Measurements from ENCODE around the gene IFI27L2. TPM values are rescaled to one million over a fixed set of nuclear protein-coding genes. Genes with fewer than 3 reads are reported as not detected.

Gene IFI27L2
- total and polyA plus RNA-seq, 2 experiments from 2014 or later: 23.4 to 38.5 TPM

DNA sequence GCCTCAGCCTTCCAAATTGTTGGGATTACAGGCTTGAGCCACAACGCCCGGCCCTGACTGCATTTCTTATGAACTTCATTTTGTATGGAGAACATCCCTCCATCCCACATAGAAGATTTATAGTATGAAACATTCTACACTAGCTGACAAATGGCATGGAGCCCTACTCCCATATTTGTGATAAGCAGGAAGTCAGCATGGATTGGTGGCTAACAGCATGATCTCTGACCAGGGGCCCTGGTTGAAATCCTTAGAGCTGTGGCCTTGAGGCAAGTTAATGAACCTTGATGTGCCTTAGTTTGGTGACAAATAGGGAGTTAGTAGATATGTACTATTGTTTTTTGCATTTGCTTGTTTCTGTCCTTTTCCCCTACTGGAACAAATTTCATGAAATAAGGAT is 36.0 kb downstream of the IFI27L2 start (continued):
- TF ChIP-seq, protein P1, sequence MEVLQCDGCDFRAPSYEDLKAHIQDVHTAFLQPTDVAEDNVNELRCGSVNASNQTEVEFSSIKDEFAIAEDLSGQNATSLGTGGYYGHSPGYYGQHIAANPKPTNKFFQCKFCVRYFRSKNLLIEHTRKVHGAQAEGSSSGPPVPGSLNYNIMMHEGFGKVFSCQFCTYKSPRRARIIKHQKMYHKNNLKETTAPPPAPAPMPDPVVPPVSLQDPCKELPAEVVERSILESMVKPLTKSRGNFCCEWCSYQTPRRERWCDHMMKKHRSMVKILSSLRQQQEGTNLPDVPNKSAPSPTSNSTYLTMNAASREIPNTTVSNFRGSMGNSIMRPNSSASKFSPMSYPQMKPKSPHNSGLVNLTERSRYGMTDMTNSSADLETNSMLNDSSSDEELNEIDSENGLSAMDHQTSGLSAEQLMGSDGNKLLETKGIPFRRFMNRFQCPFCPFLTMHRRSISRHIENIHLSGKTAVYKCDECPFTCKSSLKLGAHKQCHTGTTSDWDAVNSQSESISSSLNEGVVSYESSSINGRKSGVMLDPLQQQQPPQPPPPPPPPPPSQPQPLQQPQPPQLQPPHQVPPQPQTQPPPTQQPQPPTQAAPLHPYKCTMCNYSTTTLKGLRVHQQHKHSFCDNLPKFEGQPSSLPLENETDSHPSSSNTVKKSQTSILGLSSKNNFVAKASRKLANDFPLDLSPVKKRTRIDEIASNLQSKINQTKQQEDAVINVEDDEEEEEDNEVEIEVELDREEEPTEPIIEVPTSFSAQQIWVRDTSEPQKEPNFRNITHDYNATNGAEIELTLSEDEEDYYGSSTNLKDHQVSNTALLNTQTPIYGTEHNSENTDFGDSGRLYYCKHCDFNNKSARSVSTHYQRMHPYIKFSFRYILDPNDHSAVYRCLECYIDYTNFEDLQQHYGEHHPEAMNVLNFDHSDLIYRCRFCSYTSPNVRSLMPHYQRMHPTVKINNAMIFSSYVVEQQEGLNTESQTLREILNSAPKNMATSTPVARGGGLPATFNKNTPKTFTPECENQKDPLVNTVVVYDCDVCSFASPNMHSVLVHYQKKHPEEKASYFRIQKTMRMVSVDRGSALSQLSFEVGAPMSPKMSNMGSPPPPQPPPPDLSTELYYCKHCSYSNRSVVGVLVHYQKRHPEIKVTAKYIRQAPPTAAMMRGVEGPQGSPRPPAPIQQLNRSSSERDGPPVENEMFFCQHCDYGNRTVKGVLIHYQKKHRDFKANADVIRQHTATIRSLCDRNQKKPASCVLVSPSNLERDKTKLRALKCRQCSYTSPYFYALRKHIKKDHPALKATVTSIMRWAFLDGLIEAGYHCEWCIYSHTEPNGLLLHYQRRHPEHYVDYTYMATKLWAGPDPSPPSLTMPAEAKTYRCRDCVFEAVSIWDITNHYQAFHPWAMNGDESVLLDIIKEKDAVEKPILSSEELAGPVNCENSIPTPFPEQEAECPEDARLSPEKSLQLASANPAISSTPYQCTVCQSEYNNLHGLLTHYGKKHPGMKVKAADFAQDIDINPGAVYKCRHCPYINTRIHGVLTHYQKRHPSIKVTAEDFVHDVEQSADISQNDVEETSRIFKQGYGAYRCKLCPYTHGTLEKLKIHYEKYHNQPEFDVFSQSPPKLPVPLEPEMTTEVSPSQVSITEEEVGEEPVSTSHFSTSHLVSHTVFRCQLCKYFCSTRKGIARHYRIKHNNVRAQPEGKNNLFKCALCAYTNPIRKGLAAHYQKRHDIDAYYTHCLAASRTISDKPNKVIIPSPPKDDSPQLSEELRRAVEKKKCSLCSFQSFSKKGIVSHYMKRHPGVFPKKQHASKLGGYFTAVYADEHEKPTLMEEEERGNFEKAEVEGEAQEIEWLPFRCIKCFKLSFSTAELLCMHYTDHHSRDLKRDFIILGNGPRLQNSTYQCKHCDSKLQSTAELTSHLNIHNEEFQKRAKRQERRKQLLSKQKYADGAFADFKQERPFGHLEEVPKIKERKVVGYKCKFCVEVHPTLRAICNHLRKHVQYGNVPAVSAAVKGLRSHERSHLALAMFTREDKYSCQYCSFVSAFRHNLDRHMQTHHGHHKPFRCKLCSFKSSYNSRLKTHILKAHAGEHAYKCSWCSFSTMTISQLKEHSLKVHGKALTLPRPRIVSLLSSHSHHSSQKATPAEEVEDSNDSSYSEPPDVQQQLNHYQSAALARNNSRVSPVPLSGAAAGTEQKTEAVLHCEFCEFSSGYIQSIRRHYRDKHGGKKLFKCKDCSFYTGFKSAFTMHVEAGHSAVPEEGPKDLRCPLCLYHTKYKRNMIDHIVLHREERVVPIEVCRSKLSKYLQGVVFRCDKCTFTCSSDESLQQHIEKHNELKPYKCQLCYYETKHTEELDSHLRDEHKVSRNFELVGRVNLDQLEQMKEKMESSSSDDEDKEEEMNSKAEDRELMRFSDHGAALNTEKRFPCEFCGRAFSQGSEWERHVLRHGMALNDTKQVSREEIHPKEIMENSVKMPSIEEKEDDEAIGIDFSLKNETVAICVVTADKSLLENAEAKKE (CRISPR knock-in tag; IDR thresholded peaks at IDR 0.05): no peak
- TF ChIP-seq, protein P2, sequence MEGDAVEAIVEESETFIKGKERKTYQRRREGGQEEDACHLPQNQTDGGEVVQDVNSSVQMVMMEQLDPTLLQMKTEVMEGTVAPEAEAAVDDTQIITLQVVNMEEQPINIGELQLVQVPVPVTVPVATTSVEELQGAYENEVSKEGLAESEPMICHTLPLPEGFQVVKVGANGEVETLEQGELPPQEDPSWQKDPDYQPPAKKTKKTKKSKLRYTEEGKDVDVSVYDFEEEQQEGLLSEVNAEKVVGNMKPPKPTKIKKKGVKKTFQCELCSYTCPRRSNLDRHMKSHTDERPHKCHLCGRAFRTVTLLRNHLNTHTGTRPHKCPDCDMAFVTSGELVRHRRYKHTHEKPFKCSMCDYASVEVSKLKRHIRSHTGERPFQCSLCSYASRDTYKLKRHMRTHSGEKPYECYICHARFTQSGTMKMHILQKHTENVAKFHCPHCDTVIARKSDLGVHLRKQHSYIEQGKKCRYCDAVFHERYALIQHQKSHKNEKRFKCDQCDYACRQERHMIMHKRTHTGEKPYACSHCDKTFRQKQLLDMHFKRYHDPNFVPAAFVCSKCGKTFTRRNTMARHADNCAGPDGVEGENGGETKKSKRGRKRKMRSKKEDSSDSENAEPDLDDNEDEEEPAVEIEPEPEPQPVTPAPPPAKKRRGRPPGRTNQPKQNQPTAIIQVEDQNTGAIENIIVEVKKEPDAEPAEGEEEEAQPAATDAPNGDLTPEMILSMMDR (conservative IDR thresholded peaks at IDR 0.05; ENCODE audit: low read depth in 2 of 2): no peak
- TF ChIP-seq, protein P3, sequence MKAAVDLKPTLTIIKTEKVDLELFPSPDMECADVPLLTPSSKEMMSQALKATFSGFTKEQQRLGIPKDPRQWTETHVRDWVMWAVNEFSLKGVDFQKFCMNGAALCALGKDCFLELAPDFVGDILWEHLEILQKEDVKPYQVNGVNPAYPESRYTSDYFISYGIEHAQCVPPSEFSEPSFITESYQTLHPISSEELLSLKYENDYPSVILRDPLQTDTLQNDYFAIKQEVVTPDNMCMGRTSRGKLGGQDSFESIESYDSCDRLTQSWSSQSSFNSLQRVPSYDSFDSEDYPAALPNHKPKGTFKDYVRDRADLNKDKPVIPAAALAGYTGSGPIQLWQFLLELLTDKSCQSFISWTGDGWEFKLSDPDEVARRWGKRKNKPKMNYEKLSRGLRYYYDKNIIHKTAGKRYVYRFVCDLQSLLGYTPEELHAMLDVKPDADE (IDR thresholded peaks at IDR 0.05): no peak
- no peak for TF ChIP-seq STAT1 (IDR thresholded peaks at IDR 0.05; ENCODE audit: unreplicated experiment)
- no peak for TF ChIP-seq NANOG (IDR thresholded peaks at IDR 0.05; ENCODE audit: borderline replicate concordance)
- TF ChIP-seq ZNF114 (CRISPR knock-in tag; IDR thresholded peaks at IDR 0.05): no peak
- no peak for TF ChIP-seq EZH2 (IDR thresholded peaks at IDR 0.05; ENCODE audit: low read depth, unreplicated experiment)
- no peak for TF ChIP-seq JUNB (IDR thresholded peaks at IDR 0.05; ENCODE audit: unreplicated experiment)
